Upper lobe of left lung (tissue), 4 donors: Measurements from ENCODE around the gene CFAP69.

Source experiments
- CTCF ChIP-seq, 6 experiments: fragments of 450-650 bp in 4 of 6; fragments of 200-600 bp in 2 of 6; sonication (generic) in 2 of 6; IDR thresholded peaks; one replicate each; pipeline ENCODE4 v1.5.1; 2016 to 2019; ENCODE audit warnings: antibody characterized with exemption in 6 of 6
- EP300 ChIP-seq, 4 donors: sonication (generic); formaldehyde crosslinking; IDR thresholded peaks; one replicate each; pipeline ENCODE4 v1.5.1; 2017; ENCODE audit warnings: antibody characterized with exemption in 4 of 4, control low read depth in 2 of 4

- TF ChIP-seq CTCF (IDR thresholded peaks at IDR 0.05) = no peak
- no peak for TF ChIP-seq EP300 (IDR thresholded peaks at IDR 0.05)
Observed at GRCh38 chr7:90224195-90224594, 20.8 kb upstream of the CFAP69 start.
